T-helper 9 cell (primary cell): ENCODE results near the gene TRAPPC2L.
"Not testable (repeated sequence)": the region's sequence is repeated elsewhere in the genome, so short reads cannot be mapped to it uniquely, and the experiment has no call there.

Source experiments
- DNase-seq: peaks from one replicate; pipeline ENCODE4 v3.0.0-alpha.2; 2020

TRAPPC2L gene

DNA sequence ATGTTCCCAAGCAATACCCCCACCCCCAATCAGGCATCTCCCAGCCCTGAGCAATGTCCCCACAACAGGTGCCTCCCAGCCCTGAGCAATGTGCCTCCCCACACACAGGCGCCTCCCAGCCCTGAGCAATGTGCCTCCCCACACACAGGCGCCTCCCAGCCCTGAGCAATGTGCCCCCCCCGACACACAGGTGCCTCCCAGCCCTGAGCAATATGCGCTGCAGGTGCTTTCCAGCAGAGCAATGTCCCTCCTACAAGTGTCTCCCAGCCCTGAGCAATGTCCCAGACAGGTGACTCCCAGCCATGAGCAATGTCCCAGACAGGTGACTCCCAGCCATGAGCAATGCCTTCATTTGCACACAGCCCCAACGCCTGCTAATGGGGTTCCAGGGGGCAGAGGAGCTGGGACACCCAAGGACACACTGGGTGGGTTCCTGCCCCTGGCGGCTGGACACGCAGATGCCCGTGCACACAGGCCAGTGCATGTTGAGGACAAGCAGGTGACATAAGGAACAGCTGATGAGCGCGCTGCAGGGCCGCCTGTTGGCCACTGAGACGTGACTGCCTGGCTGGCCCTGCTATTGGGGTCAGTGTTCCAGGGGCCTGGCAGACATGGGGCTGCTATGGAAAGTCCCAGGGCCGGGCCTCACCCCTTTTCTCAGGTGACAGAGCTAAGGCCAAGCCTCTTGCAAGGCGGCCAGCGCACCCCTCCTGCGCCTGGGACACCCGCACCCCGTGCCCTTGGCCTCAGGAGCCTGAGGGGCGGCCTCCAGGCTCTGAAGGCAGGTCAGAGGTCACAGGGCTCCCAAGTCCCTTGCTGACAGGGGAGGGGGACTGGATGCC is 36.4 kb downstream of the TRAPPC2L start:
- no peak for DNase-seq

GRCh38 chr16:88894266-88894665 is 37.3 kb downstream of the TRAPPC2L start:
- DNase-seq = not testable (repeated sequence)

DNA sequence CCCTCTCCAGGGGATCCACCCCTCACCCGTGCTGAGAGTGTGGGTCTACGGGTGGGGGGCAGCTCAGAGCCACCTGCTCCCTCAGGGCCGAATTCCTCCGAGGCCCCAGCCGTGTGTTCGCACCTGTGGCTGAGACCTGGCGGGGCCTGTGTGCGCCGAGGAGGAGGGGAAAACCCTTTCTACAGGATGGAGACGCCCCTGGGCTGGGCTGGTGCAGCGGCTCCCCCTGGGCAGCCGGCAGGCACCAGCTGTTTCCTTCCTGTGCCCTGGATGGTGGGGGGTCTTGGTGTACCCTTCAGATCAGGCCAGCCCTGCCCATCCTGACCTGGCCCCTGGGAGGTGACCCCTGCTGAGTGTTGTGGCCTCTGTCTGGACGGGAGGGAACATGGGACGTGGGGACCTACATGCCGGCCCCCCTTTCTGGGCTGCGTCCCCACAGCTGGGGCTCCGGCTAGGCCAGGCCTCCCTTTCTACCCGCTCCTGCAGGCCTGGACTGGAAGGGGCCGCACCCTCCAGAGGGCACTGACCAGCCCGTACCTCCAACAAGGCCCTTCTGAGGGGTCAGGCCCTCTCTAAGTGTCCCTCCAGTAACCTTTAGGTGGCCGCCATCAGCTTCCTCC is 37.9 kb downstream of the TRAPPC2L start:
- DNase-seq = no peak

DNA sequence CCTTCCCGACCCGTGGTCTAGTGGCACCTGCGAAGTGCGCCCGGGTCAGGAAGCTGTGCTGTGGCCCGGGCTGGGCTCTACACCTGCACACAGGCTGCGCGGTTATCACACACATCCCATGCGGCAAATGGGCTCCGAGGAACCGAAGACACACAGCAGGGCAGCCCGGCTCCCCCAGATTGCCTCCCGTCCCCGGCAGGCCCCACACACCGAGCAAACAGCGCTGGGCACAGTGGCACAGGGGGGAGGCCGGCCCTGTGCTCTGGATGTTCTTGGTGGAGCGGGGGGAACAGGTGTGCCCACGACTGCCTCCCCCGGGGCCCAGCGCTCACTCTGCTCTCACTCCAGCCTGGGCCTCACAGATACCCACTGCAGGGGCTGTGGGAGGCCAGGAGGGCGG is 38.4 kb downstream of the TRAPPC2L start:
- no peak for DNase-seq

GRCh38 chr16:88896238-88897070 is 39.5 kb downstream of the TRAPPC2L start:
- DNase-seq = no peak

DNA sequence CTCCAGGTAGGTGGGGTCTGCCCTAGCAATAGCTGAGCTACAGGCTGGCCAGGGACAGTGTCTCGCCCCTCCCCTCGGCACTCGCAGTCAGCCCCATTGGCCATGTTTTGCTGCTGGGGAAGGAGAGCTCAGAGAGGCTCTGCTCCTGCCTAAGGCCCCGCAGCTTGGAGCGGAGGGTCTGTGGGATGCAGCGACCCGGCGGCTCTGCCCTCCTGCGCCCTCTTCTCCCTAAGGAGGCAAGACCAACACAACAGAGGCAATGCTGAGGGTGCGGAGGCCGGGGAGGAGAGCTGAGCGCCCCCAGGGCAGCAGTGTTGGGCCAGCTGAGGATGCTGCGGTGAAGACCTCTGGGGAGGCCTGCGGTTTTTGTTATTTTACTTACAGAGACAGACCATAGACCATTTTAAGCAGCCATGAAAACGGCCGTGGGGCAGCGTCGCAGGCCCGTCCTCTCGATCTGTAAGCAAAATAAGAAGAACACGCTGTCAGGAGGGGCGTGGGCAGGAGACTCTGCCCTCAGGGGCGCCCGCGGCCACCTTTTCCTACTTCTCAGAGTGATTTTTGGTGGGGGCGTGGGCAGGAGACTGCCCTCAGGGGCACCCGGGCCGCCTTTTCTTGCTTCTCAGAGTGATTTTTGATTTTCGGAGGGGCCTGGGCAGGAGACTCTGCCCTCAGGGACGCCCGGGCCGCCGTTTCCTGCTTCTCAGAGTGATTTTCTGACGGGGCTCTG is 40.9 kb downstream of the TRAPPC2L start:
- no peak for DNase-seq

GRCh38 chr16:88899901-88900661 is 43.2 kb downstream of the TRAPPC2L start:
- no peak for DNase-seq

DNA sequence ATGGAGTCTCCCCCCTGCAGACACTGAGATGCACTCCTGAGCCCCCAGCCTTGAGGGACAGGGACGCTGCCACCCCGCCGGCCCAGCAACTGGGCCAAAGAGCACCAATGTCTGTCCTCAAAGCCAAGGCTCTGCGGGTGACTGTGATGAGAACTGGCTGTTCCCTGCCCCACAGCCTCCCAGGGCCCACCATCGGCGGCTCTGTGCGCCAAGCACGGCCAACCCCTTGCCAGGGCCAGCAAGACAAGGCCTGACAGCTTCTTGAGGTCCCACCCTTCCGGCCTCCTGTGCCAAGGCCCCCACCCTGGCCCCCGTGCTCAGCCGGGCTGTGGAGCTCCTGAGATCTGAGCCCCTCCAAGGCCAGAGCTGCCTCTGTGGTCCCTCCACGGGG is 43.7 kb downstream of the TRAPPC2L start:
- no peak for DNase-seq

DNA sequence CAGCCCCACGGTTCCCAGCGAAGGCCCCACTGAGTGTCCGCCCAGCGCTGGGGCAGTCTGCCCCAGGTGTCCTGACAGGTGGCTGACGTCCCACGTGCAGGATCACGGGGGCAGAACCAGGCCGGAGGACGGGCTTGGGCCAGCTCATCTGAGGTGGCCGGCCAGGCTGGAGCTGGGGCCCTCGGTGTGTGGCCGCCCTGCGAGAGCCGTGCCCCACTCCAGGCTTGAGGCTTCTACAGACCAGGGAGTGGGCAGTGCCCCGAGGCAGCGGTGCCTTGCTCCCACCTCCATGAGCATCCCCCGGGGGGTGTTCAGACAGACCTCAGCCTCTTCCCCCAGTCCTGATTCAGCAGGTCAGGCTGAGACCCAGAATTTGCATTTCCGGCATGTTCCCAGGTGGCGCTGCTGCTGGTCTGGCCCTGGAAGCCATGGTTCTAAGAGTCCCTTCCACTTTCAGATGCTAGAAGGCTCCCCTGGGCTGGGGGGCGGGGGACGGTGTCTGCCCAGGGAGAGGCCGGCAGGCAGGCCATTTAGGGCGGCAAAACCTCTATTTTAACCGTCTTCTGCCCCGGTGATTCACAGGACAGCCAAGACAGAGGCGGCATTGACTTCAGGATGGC is 44.9 kb downstream of the TRAPPC2L start:
- no peak for DNase-seq

GRCh38 chr16:88902744-88903143 is 45.8 kb downstream of the TRAPPC2L start:
- DNase-seq = no peak

DNA sequence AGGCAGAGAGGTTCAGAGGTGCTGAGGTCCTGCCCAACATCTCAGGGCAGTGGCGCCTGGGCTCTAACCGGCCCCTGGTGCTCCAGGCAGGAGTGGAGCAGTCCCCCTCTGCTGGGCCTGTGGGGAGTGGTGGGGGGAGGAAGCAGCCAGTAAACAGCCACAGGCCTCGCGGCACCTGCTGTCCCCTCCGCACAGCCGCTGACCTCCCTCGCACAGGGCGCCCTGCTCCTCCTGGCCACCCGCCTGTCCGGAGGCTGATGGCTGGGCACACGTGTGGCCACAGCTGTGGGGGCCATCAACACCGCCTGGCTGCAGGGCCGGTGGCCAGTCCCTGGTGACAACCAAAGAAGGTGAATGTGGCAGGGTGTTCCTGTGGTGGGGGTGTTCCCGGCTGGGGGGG is 46.3 kb downstream of the TRAPPC2L start:
- DNase-seq = no peak

GRCh38 chr16:88904676-88905365 is 47.9 kb downstream of the TRAPPC2L start:
- no peak for DNase-seq

GRCh38 chr16:88905563-88905962 is 48.6 kb downstream of the TRAPPC2L start:
- no peak for DNase-seq

- no peak for DNase-seq
Measured at GRCh38 chr16:88906020-88906419, 49.1 kb downstream of the TRAPPC2L start.

DNA sequence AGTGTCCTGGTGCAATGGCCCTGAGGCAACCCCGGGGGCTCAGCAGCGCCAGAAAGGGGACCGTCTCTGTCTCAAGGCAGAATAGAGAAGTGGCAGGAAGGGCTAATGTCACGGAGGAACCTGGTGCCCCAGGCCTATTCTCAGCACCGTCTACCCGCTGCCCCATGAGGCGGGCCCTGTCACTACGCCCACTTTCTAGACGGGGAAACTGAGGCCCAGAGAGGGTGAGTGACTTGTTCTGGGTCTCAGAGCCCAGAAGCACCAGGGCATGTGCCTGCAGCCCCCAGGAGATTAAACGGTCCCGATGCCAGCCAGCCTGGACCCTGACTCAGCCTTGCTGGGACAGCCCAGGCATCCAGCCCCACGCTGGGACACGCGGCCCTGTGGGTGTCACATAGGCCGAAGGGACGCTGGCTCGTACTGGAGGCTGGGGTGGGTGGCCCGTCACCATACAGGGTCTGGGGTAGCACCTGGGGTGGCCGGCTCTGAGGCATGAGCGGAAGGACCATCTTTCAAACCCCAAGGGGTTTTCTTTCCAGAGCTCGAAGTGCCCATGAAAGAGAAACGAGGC is 49.7 kb downstream of the TRAPPC2L start:
- DNase-seq = no peak

GRCh38 chr16:88907768-88908167 is 50.8 kb downstream of the TRAPPC2L start:
- no peak for DNase-seq

GRCh38 chr16:88908307-88908706 is 51.4 kb downstream of the TRAPPC2L start:
- DNase-seq = no peak

- DNase-seq = no peak
Measured at GRCh38 chr16:88909431-88910210, 52.7 kb downstream of the TRAPPC2L start.

GRCh38 chr16:88910284-88911135 is 53.6 kb downstream of the TRAPPC2L start:
- DNase-seq = no peak
